NCI-H524 treated with DMSO at 0.1 percent for 48 hours (cell line): ENCODE results near the gene CERS6.

ENCODE experiments used
- DNase-seq: peaks from one replicate; lab custom pipeline; 2025; lab: John Stamatoyannopoulos, UW

Gene CERS6

GRCh38 chr2:168673265-168674189, 217.5 kb downstream of the CERS6 start:
- peak; percentile 27 for DNase-seq

- no peak for DNase-seq
Measured at GRCh38 chr2:168678153-168678853, 222.2 kb downstream of the CERS6 start.

- DNase-seq: no peak
Measured at GRCh38 chr2:168679081-168679480, 223.0 kb downstream of the CERS6 start.

GRCh38 chr2:168679741-168680310, 223.8 kb downstream of the CERS6 start:
- DNase-seq: no peak

- no peak for DNase-seq
Measured at GRCh38 chr2:168683996-168684395, 227.9 kb downstream of the CERS6 start.

GRCh38 chr2:168684921-168685599, 229.0 kb downstream of the CERS6 start:
- no peak for DNase-seq

- no peak for DNase-seq
Measured at GRCh38 chr2:168685600-168686451, 229.8 kb downstream of the CERS6 start.

- DNase-seq: no peak
Measured at GRCh38 chr2:168686452-168687191, 230.6 kb downstream of the CERS6 start.

- DNase-seq: no peak
Measured at GRCh38 chr2:168687314-168687713, 231.2 kb downstream of the CERS6 start.

- no peak for DNase-seq
Measured at GRCh38 chr2:168690381-168690885, 234.4 kb downstream of the CERS6 start.

GRCh38 chr2:168691221-168691620, 235.1 kb downstream of the CERS6 start:
- DNase-seq: no peak

GRCh38 chr2:168692132-168692744, 236.2 kb downstream of the CERS6 start:
- DNase-seq: no peak

- DNase-seq: no peak
Measured at GRCh38 chr2:168694173-168694572, 238.1 kb downstream of the CERS6 start.

- DNase-seq: no peak
Measured at GRCh38 chr2:168694866-168695265, 238.8 kb downstream of the CERS6 start.

GRCh38 chr2:168697668-168698121, 241.6 kb downstream of the CERS6 start:
- DNase-seq: no peak

- peak; percentile 90 for DNase-seq
Measured at GRCh38 chr2:168698969-168699368, 242.9 kb downstream of the CERS6 start.

- DNase-seq: peak; percentile 81
Measured at GRCh38 chr2:168699844-168700417, 243.9 kb downstream of the CERS6 start.

- DNase-seq: no peak
Measured at GRCh38 chr2:168700615-168701245, 244.7 kb downstream of the CERS6 start.

GRCh38 chr2:168702579-168702978, 246.5 kb downstream of the CERS6 start:
- no peak for DNase-seq
